Tibial nerve (tissue), 4 donors: ENCODE measurements around the gene KRTAP10-1. TPM values are rescaled to one million over a fixed set of nuclear protein-coding genes. Genes with fewer than 3 reads are reported as not detected.
"Not testable (repeated sequence)": the region's sequence is repeated elsewhere in the genome, so short reads cannot be mapped to it uniquely, and the experiment has no call there.

Experiments
- DNase-seq, 2 donors: peaks; one replicate each; pipeline ENCODE4 v3.0.0-alpha.2; 2019; ENCODE audit warnings: low spot score in 2 of 2
- H3K27ac ChIP-seq, 4 donors: fragments of 200-600 bp; sonication (generic) in 3 of 4; one replicate each; pipeline ENCODE4 v1.5.1; 2017 to 2019; ENCODE audit warnings: mild to moderate bottlenecking in 1 of 4
- H3K27me3 ChIP-seq, 2 donors: fragments of 200-600 bp; sonication (generic) in 1 of 2; one replicate each; pipeline versions ENCODE4 v1.5.1 to v1.6.0; 2017 to 2019
- H3K36me3 ChIP-seq, 3 donors: fragments of 200-600 bp; sonication (generic); one replicate each; pipeline ENCODE4 v1.5.1; 2018 to 2019
- H3K4me1 ChIP-seq, 4 donors: fragments of 200-600 bp; sonication (generic) in 3 of 4; one replicate each; pipeline ENCODE4 v1.5.1; 2017 to 2019
- H3K4me3 ChIP-seq, 4 donors: fragments of 200-600 bp; sonication (generic) in 3 of 4; one replicate each; pipeline ENCODE4 v1.5.1; 2017 to 2019; ENCODE audit warnings: mild to moderate bottlenecking in 1 of 4, moderate library complexity in 1 of 4
- H3K9me3 ChIP-seq, 4 donors: fragments of 200-600 bp; sonication (generic) in 3 of 4; one replicate each; pipeline ENCODE4 v1.5.1; 2017 to 2019
- CTCF ChIP-seq, 5 experiments: fragments of 200-600 bp in 3 of 5; fragments of 450-650 bp in 2 of 5; sonication (generic) in 3 of 5; IDR thresholded peaks; one replicate each; pipeline ENCODE4 v1.5.1; 2016 to 2019; ENCODE audit warnings: antibody characterized with exemption in 5 of 5, mild to moderate bottlenecking in 3 of 5, moderate library complexity in 2 of 5
- EP300 ChIP-seq, 2 donors: sonication (generic); formaldehyde crosslinking; IDR thresholded peaks; one replicate each; pipeline ENCODE4 v1.6.1; 2017; ENCODE audit warnings: antibody characterized with exemption in 2 of 2, mild to moderate bottlenecking in 1 of 2
- POLR2A ChIP-seq, 2 donors: fragments of 450-650 bp; IDR thresholded peaks; one replicate each; pipeline ENCODE4 v1.6.1; 2017; ENCODE audit warnings: antibody characterized with exemption in 2 of 2, mild to moderate bottlenecking in 2 of 2, moderate library complexity in 2 of 2
- WGBS, 2 donors: methylation state at CpG; one replicate each; pipeline ENCODE4 v1.1.5; 2018; 5-methylcytosine and 5-hydroxymethylcytosine counted together
- total RNA-seq, 4 donors: library from RNA; depleted of rRNA; stranded (reverse); fragments of >200 nt; gene quantifications; one replicate each; pipeline ENCODE4 v1.1.0, GENCODE V29; 2016

Gene KRTAP10-1
- total RNA-seq, 4 donors from 2014 or later: not detected

GRCh38 chr21:44552681-44553080, 12.7 kb upstream of the KRTAP10-1 start:
- DNase-seq: no peak
- Histone ChIP-seq H3K27ac (no peak overlapping the region), H3K9me3 (peaks cover 0 to 14% (median 0%) of the 10 kb centered on the region in 4 donors), H3K4me1 (no peaks in the 10 kb centered on the region), H3K27me3 (peaks cover 0 to 22% of the 10 kb centered on the region in 2 donors), H3K4me3 (no peak overlapping the region), H3K36me3 (no peaks in the 10 kb centered on the region)
- WGBS, 2 donors: 57 to 67% methylated on average over 12 to 13 of the region's 13 CpGs
- TF ChIP-seq POLR2A (IDR thresholded peaks at IDR 0.05) (no peak), CTCF (IDR thresholded peaks at IDR 0.05) (no peak), EP300 (IDR thresholded peaks at IDR 0.05) (no peak)

DNA sequence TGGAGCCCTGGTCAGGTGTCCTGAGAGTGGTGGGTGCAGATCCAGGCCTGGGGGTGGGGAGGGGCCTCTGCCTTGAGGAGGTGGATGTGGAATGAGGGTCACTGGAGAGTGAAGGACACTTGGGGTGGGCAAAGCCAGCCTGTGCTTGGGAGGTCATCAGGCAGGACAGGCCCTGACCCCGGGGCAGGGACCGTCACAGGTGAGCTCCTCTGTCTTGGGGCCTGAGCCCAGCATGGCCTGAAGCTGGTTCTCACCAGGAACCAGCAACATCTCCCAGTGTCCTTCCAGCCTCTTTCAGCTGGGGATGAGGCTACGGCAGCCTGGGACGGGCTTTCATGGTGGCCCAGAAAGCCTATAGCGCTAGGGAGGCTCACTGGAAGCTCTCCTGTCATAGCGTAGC, 12.1 kb upstream of the KRTAP10-1 start:
- Histone ChIP-seq H3K27me3 (peaks cover 0 to 22% of the 10 kb centered on the region in 2 donors), H3K27ac (no peak overlapping the region)
- no peak for DNase-seq

DNA sequence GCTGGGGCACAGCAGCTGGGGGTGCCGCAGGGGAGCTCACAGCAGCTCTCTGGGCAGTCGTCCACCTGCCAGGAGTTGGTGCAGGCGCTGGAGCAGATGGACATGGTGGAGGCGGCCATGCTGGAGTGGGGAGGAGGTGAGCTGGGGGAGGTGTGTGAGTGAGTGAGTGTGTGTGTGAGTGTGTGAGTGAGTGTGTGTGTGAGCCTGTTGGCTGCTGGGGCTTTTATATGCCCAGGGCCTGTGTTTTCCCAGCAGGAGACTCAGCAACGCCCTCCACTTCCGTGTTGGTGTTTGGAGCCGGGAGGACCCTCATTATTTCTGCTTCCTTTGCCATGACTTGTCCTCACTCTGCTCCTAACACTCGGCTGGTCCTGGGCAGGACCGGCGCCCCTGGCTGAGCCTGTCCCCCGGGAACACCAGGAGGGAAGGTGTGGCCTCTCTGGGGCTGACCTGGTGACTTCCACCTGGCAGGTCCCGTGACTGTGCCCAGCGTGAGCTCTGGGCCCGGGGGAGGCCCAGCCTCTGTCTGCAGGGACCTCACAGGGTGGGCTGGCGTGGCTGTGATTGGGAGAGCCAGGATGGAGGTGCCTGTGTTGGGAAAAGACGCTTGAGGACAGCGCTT, 11.5 kb upstream of the KRTAP10-1 start, which contains the start of gene KRTAP10-2:
Gene KRTAP10-2 (minus strand): TSS at position 166 of the 622 bp plus-strand sequence. CDS start 47 bp downstream, at position 119.
- DNase-seq: no peak
- WGBS, 2 donors: 57 to 59% methylated on average over 13 to 14 of the region's 17 CpGs
- TF ChIP-seq CTCF (IDR thresholded peaks at IDR 0.05): no peak
- TF ChIP-seq EP300 (IDR thresholded peaks at IDR 0.05): no peak
- TF ChIP-seq POLR2A (IDR thresholded peaks at IDR 0.05): no peak
- Histone ChIP-seq H3K36me3 (no peaks in the 10 kb centered on the region), H3K27ac (no peak within 1 kb of the TSS), H3K4me3 (no peak within 1 kb of the TSS), H3K9me3 (peaks cover 0 to 26% (median 2%) of the 10 kb centered on the region in 4 donors), H3K4me1 (no peaks in the 10 kb centered on the region), H3K27me3 (peaks cover 0 to 22% of the 10 kb centered on the region in 2 donors)

More for the DNA sequence above, 12.1 kb upstream of the KRTAP10-1 start:
- no peak for TF ChIP-seq EP300 (IDR thresholded peaks at IDR 0.05)
- no peak for TF ChIP-seq CTCF (IDR thresholded peaks at IDR 0.05)
- no peak for TF ChIP-seq POLR2A (IDR thresholded peaks at IDR 0.05)
- H3K36me3 ChIP-seq: no peaks in the 10 kb centered on the region
- H3K9me3 ChIP-seq: peaks cover 0 to 19% (median 0%) of the 10 kb centered on the region in 4 donors
- 91 to 94% methylated on average over 5 to 6 of the region's 6 CpGs for WGBS, 2 donors
- H3K4me1 ChIP-seq: no peaks in the 10 kb centered on the region
- no peak overlapping the region for H3K4me3 ChIP-seq

- Histone ChIP-seq H3K9me3 (peaks cover 0 to 31% (median 5%) of the 10 kb centered on the region in 4 donors), H3K4me1 (no peaks in the 10 kb centered on the region), H3K4me3 (no peak overlapping the region), H3K27ac (no peak overlapping the region), H3K36me3 (no peaks in the 10 kb centered on the region), H3K27me3 (peaks cover 0 to 22% of the 10 kb centered on the region in 2 donors)
- WGBS, 2 donors: 66 to 68% methylated on average over 10 of the region's 10 CpGs
- DNase-seq: no peak
- TF ChIP-seq POLR2A (IDR thresholded peaks at IDR 0.05): no peak
- no peak for TF ChIP-seq CTCF (IDR thresholded peaks at IDR 0.05)
- no peak for TF ChIP-seq EP300 (IDR thresholded peaks at IDR 0.05)
Measured at GRCh38 chr21:44550807-44551206, 10.8 kb upstream of the KRTAP10-1 start.

DNA sequence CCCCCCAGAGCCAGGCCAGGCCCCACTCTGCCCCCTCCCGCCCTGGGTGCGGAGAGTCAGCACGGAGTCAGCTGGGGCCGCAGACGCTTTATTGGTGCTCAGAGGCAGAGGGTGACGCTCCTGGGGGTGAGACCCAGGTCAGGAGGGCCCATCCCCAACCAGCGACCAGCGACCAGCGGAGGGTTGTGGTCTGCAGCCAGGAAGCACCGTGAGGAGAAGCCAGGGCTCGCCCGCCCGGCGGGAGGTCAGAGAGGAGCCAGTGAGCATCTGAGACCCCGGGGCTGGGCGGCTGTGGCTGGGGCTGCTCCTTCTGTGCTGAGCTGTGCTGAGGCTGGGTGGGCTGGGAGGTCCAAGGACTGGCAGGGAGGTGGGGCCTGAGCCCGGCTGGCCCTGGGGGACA, 10.3 kb upstream of the KRTAP10-1 start:
- not testable (repeated sequence) for H3K4me1 ChIP-seq, H3K36me3 ChIP-seq, DNase-seq, H3K4me3 ChIP-seq, H3K27ac ChIP-seq
- H3K27me3 ChIP-seq: peaks cover 0 to 22% of the 10 kb centered on the region in 2 donors
- H3K9me3 ChIP-seq: peaks cover 0 to 31% (median 6%) of the 10 kb centered on the region in 4 donors
- WGBS, 2 donors: 19 to 25% methylated on average over 11 to 14 of the region's 17 CpGs
